CD1c-positive myeloid dendritic cell (primary cell): Measurements from ENCODE around the gene GABBR2.
A peak's percentile ranks its signal among the peaks of the same experiment; 100 is the strongest.

ENCODE experiments used
- DNase-seq: peaks from one replicate; pipeline ENCODE4 v3.0.0-alpha.2; 2016; ENCODE audit errors: extremely low spot score

The GABBR2 gene

GRCh38 chr9:98402019-98402840, 306.5 kb downstream of the GABBR2 start:
- DNase-seq = no peak

- no peak for DNase-seq
These were observed 307.4 kb downstream of the GABBR2 start for GRCh38 chr9:98401140-98402018.

GRCh38 chr9:98399950-98400683, 308.6 kb downstream of the GABBR2 start:
- DNase-seq = no peak

DNA sequence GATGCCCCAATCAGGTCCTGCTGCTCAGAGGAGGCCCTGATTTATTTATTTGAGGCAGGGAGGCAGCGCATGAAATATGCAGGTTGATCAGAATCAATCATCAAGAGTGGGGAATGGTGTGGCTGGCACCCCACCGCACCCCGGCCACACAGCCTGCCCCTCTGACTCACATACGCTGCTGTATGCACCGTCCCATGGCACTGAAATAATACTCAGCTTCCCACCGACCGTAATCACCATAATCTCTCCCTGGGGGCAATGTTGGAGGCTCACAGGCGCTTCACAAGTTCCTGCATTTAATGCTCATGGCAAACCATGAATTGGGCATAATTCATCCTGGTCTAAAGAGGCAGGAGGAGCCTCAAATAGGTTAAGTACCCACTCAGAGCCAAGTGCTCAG, 312.1 kb downstream of the GABBR2 start:
- DNase-seq = no peak

DNA sequence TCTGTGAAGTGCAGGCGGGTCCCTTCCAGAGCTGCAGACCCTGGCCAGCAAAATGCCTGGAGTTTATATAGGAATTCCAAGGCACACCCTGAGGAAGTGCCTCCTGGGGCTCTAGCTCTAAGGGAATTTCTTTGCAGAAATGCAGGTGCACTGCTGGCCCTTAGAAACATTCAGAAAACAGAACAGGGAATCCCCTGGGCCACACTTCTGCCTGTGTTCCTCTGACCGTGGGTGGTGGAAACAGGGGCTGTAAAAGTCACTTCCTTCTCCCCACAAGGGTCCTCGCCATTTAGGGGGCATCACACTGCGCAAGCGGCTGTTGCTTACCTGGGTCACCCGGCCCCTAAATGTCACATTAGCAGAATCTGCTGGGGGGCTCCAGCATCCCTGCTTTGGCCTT, 312.5 kb downstream of the GABBR2 start:
- no peak for DNase-seq

DNA sequence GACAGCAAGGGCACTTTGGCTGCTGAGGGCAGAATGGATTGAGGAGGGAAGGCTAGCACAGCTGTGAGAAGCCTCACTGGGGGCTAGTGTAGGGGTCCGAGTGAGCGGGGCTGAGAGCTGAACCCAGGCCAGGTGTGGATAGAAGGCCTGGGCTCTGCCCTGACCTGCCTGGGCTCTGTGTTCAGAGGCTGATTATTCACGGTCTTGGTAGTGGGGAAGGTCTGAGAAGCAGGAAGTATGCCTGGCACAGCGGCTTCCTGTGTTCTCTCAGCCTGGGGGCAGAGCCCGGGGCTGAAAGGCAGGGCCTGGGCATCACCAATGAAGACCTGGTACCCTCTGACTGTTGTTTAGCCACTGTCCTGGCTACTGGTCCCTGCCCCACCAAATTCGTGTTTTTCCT, 316.9 kb downstream of the GABBR2 start:
- no peak for DNase-seq

GRCh38 chr9:98391406-98391805, 317.3 kb downstream of the GABBR2 start:
- no peak for DNase-seq

DNA sequence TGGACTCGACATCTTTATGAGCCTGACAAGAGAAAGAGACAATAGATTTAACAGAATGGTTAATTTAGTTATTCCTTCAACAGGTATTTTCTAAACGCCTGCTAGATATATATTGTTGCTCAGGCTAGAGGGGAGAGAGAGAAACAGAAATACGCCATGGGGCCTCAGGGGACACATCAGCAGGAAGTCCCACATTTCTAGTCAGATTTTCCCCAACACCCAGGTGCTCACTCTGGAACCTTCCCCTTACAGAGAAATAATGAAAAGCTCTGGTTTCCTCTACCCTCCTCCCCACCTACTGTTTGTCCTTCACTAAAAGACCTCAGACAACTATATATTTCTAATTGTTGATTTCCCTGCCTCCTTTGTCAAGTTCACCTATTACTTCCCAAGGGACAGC, 323.0 kb downstream of the GABBR2 start:
- DNase-seq = no peak

DNA sequence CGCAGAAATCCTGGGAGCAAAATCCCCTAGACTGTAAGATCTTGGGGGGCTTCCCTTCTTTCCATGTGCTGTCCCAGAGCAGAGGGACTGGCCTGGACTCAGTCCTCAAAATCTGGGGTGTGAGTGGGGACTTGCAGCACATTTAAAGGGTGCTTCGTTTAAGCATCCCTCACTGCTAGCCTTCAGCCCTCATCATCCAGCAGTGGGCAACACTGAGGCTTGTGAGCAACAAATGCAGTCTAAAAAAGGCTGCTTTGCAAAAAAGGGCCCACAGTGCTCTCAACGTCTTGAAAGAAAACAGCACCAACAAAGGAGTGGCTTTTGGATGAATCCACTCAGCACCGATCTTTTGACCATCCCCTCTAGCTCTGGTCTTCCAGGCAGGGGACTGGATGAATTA, 325.0 kb downstream of the GABBR2 start:
- no peak for DNase-seq

- no peak for DNase-seq
These were observed 327.2 kb downstream of the GABBR2 start for GRCh38 chr9:98381311-98382103.

DNA sequence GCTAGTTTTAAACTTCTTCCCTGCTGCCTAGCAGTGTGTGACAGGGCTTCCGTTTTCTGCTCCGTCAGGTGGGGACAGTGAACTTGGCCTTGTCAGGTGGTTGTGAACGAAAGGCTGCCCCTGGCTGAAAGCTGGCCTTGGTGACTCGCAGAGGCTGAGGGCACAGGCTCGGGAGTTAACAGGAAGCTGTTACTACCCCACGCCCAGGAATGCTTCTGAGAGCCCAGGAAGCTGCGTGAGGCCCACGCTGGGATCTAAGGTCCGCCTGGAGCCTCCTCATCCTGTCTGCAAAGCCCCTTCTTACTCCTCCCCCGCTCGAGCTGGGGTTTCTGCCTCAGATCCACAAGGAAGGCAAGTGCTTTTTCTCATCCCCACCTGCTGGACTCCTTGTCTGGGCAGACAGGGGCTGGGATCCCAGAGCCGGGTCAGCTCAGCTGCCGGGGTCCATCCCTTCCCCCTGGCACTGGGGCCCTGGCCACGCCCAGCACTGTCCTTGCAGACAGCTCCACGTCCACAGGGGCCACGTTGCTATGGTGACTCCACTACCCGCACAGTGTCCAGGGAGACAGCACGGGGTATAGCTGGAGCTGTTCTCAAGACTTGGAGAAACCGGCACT, 328.6 kb downstream of the GABBR2 start:
- no peak for DNase-seq

GRCh38 chr9:98379572-98379971, 329.2 kb downstream of the GABBR2 start:
- DNase-seq = no peak

DNA sequence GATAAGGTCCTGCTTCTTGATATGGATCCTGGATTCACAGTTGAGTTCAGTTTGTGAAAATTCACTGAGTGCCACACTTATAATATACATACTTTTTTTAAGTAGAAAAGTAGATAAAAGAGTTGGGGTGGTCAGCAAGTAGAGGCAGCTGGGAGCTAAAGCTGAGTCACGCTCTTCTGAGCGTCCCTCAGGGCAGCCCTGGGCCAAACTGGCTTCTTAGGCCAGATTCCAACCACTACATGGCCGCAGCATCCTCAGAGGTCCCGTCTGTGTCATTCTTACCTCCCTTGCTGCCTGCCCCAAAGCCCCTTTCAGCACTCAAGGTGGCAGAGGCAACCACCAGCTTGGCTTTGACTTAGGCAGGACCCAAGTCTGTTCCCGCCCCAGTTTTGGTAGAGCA, 329.9 kb downstream of the GABBR2 start:
- DNase-seq = no peak

GRCh38 chr9:98378206-98378780, 330.4 kb downstream of the GABBR2 start:
- DNase-seq = no peak

DNA sequence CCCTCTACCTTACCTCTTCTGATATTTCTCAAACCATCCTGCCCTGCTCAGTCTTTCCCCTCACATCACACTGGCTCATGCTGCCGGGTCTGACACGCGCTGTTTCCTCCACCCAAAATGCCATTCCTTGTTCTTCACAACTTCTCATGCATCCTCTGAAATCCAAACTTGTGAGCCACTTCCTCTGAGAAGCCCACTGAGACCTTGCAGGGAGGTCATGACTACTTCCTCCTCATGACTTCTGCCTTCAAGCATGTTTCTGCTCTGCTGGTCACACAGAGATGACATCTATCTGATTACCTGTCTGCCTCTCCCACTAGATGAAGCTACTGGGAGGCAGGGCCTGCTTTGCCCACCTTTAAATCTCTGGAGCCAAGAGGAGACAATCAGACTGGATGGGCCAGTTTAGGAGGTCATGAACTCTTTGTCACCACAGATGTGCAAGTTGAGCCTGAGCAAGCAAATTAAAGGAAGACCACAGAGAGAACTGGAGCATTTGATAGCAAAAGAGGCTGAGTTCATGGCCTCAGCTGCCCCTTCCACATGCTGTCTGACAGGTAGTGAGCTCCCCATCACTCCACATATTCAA, 333.5 kb downstream of the GABBR2 start:
- DNase-seq = peak; percentile 25

GRCh38 chr9:98374385-98375051, 334.2 kb downstream of the GABBR2 start:
- no peak for DNase-seq

DNA sequence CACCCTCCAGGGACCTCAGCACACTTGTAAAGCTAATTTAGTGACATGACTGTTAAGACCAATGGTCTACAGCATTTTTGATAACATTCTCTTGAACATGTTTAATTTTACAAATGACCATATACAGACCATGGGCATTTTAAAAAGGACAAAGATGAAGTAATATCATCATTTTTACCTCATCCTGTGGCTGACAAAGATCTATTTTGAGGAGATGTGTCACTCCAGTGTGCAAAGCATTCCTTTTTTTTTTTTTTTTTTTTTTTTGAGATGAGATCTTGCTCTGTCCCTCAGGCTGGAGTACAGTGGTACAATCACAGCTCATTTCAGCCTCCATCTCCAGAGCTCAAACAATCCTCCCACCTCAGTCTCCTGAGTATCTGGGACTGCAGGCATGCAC, 335.1 kb downstream of the GABBR2 start:
- DNase-seq = no peak

DNA sequence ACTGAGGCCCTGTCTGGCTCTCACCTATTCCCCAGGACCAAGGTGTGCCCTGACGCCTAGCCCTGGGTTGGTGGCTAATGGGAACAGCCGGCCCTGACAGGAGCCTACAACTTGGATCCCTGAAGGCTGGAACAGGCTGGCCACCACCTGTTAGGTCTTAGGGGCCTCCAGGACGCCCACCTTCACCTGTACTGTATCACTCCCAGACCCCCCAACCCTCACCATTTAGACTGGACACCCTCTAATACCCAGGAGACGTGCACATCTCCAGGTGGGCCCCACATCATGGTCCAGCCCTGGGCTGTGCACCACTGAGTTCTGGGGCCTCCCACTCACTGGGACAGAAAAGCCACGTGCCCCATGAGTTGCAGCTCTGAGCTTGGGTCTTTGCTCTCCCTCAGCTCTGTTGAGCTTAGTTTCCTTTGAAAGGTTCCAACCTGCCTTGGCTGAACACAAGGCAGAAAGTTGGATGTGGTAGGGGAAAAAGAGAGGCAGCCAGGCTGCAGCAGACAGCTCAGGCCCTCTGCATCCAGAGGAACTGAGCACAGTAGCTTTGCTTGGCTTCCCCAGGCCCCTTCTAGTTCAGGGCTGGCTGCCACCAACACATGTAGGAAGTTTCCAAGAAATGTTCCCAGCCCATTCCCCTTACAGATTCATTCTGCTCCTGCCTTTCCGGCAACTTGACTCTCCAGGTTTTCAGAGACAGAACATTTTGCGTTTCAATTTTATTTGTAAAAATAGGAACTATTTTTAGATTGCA, 336.5 kb downstream of the GABBR2 start:
- DNase-seq = no peak

- no peak for DNase-seq
These were observed 337.8 kb downstream of the GABBR2 start for GRCh38 chr9:98370976-98371315.
